MCF 10A (cell line): Measurements from ENCODE around the gene TMC8. TPM values are rescaled to one million over a fixed set of nuclear protein-coding genes. Genes with fewer than 3 reads are reported as not detected.
"Not testable (repeated sequence)": the region's sequence is repeated elsewhere in the genome, so short reads cannot be mapped to it uniquely, and the experiment has no call there.

Experiments
- BruUV-seq: library from RNA; stranded (reverse); fragments of 400-500 nt; replicated peaks from 2 replicates; lab custom pipeline; 2021; lab: Mats Ljungman, UMichigan
- CTCF ChIA-PET: fragments of 300-600 bp; sonication (Branson Sonifier 250); formaldehyde crosslinking; extraction: SDS; loops from one replicate; lab custom pipeline; 2021; ENCODE audit warnings: antibody characterized with exemption, inconsistent platforms; lab: Yijun Ruan, JAX
- POLR2A ChIA-PET: fragments of 300-600, 350-650 bp; sonication (Branson Sonifier 250); formaldehyde crosslinking; extraction: SDS; loops from one replicate; lab custom pipeline; 2020; ENCODE audit warnings: antibody characterized with exemption, inconsistent platforms; lab: Yijun Ruan, JAX
- DNase-seq: peaks from one replicate; pipeline ENCODE4 v3.0.0-alpha.2; 2018; ENCODE audit not compliant: unreplicated experiment
- H3K27ac Mint-ChIP-seq: one replicate; pipeline ENCODE4 v1.8.0; 2022; ENCODE audit warnings: mild to moderate bottlenecking, low read depth, mixed read lengths; ENCODE audit not compliant: unreplicated experiment
- H3K27me3 Mint-ChIP-seq: one replicate; pipeline ENCODE4 v1.8.0; 2022; ENCODE audit warnings: mixed read lengths; ENCODE audit not compliant: insufficient read depth, unreplicated experiment
- H3K36me3 Mint-ChIP-seq: one replicate; pipeline ENCODE4 v1.8.0; 2022; ENCODE audit warnings: mild to moderate bottlenecking, moderate library complexity, mixed read lengths; ENCODE audit not compliant: insufficient read depth, unreplicated experiment
- H3K4me1 Mint-ChIP-seq: one replicate; pipeline ENCODE4 v1.8.0; 2022; ENCODE audit warnings: mixed read lengths; ENCODE audit not compliant: insufficient read depth, unreplicated experiment
- H3K4me3 Mint-ChIP-seq: one replicate; pipeline ENCODE4 v1.8.0; 2022; ENCODE audit warnings: mild to moderate bottlenecking, moderate library complexity, mixed read lengths; ENCODE audit not compliant: unreplicated experiment
- H3K9me3 Mint-ChIP-seq: one replicate; pipeline ENCODE4 v1.8.0; 2022; ENCODE audit warnings: mixed read lengths; ENCODE audit not compliant: unreplicated experiment
- intact Hi-C: fragments of 100-400 bp; cut with micrococcal nuclease; formaldehyde crosslinking; loops from 2 replicates; pipeline ENCODE4 v1.14.1; 2022
- total RNA-seq: library from RNA; stranded (reverse); gene quantifications from 2 replicates; pipeline ENCODE4 v1.2.3, GENCODE V29; 2022
- TF ChIP-seq, protein P1 (sequence below): fragments of 200-600 bp; IDR thresholded peaks from one replicate; pipeline ENCODE4 v1.8.0; 2022; ENCODE audit warnings: antibody characterized with exemption, mild to moderate bottlenecking; ENCODE audit not compliant: unreplicated experiment

The TMC8 gene
- total RNA-seq, 1 experiment from 2014 or later: not detected

DNA sequence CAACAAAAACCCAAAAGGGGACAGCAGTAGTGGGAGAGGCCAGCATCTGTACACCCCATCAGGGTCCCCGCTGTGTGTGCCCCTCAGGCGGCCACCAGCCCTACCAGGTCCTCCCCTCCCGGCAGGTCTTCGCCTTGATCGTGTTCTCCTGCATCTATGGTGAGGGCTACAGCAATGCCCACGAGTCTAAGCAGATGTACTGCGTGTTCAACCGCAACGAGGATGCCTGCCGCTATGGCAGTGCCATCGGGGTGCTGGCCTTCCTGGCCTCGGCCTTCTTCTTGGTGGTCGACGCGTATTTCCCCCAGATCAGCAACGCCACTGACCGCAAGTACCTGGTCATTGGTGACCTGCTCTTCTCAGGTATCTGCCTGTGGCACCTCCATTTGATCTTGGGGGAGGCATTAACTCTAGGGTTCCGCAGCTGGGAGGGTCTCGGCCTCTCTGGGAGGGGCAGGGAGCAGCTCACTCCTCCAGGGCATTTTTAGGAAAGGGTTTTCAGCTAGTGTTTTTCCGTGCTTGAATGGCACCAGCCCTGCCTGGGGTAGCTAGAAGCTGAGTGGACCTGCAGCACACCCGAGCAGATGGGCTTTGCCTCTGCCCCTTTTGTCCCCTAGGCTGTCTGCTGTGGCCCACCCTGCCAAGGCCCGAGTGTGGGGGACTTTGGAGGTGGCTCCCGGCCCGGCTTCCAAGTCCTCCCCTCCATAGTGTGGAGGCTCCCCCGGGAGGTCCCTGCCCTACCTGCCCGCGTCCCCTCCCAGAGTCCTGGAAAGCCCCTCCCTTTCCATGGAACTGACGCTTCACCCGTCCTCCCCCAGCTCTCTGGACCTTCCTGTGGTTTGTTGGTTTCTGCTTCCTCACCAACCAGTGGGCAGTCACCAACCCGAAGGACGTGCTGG, 40.4 kb downstream of the TMC8 start:
- Mint-ChIP-seq H3K36me3 (peaks cover 18% of the 10 kb centered on the region), H3K4me1 (peaks cover 11% of the 10 kb centered on the region), H3K27ac (no peak overlapping the region), H3K4me3 (no peak overlapping the region), H3K9me3 (no peaks in the 10 kb centered on the region), H3K27me3 (no peaks in the 10 kb centered on the region)
- TF ChIP-seq, protein P1, sequence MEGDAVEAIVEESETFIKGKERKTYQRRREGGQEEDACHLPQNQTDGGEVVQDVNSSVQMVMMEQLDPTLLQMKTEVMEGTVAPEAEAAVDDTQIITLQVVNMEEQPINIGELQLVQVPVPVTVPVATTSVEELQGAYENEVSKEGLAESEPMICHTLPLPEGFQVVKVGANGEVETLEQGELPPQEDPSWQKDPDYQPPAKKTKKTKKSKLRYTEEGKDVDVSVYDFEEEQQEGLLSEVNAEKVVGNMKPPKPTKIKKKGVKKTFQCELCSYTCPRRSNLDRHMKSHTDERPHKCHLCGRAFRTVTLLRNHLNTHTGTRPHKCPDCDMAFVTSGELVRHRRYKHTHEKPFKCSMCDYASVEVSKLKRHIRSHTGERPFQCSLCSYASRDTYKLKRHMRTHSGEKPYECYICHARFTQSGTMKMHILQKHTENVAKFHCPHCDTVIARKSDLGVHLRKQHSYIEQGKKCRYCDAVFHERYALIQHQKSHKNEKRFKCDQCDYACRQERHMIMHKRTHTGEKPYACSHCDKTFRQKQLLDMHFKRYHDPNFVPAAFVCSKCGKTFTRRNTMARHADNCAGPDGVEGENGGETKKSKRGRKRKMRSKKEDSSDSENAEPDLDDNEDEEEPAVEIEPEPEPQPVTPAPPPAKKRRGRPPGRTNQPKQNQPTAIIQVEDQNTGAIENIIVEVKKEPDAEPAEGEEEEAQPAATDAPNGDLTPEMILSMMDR: no peak
- ChIA-PET CTCF (interaction anchor here (0.6 kb wide), 1 partner anchor 10 kb away, joined by 3 read pairs; no protein-coding TSS in a partner anchor), POLR2A (interaction anchor here (1.1 kb wide), 2 partner anchors 17 to 29 kb away, joined by 3 to 5 read pairs; no protein-coding TSS in a partner anchor)
- no TSS peak for BruUV-seq
- intact Hi-C loops: no loop called here
- DNase-seq: no peak

DNA sequence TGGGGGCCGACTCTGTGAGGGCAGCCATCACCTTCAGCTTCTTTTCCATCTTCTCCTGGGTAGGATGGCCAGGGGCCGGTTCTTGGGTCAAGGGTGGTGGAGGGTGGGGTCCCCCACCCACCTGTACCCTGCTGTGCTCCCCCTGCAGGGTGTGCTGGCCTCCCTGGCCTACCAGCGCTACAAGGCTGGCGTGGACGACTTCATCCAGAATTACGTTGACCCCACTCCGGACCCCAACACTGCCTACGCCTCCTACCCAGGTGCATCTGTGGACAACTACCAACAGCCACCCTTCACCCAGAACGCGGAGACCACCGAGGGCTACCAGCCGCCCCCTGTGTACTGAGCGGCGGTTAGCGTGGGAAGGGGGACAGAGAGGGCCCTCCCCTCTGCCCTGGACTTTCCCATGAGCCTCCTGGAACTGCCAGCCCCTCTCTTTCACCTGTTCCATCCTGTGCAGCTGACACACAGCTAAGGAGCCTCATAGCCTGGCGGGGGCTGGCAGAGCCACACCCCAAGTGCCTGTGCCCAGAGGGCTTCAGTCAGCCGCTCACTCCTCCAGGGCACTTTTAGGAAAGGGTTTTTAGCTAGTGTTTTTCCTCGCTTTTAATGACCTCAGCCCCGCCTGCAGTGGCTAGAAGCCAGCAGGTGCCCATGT, 41.1 kb downstream of the TMC8 start:
- intact Hi-C loops, H3K4me3 Mint-ChIP-seq, BruUV-seq, H3K9me3 Mint-ChIP-seq, DNase-seq, H3K27me3 Mint-ChIP-seq, H3K27ac Mint-ChIP-seq: not testable (repeated sequence)
- H3K4me1 Mint-ChIP-seq: peaks cover 11% of the 10 kb centered on the region
- peaks cover 18% of the 10 kb centered on the region for H3K36me3 Mint-ChIP-seq
- ChIA-PET CTCF (interaction anchor here (0.8 kb wide), 1 partner anchor 58 kb away, joined by 3 read pairs; no protein-coding TSS in a partner anchor), POLR2A (interaction anchor here (1.1 kb wide), 2 partner anchors 16 to 30 kb away, joined by 3 to 5 read pairs; no protein-coding TSS in a partner anchor)

DNA sequence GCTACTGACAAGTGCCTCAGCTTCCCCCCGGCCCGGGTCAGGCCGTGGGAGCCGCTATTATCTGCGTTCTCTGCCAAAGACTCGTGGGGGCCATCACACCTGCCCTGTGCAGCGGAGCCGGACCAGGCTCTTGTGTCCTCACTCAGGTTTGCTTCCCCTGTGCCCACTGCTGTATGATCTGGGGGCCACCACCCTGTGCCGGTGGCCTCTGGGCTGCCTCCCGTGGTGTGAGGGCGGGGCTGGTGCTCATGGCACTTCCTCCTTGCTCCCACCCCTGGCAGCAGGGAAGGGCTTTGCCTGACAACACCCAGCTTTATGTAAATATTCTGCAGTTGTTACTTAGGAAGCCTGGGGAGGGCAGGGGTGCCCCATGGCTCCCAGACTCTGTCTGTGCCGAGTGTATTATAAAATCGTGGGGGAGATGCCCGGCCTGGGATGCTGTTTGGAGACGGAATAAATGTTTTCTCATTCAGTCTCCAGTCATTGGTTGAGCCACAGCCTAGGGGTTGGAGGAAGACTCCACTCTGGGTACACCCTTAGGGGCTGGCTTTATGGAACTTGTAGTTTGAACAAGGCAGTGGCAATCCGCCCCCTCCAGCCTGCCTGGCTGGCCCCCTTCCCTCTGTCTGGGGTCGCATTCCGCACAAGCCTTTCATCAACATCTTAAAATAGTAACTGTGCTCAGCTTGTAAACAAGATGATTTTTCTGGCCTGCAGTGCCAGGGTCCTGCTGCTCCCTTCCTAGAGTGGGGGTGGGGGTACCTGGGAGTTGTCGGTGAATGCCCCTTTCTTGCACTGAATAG, 41.9 kb downstream of the TMC8 start:
- TF ChIP-seq, protein P1: no peak
- intact Hi-C loops: no loop called here
- no peaks in the 10 kb centered on the region for H3K27me3 Mint-ChIP-seq
- no peaks in the 10 kb centered on the region for H3K9me3 Mint-ChIP-seq
- BruUV-seq: TSS peak; percentile 30
- H3K4me1 Mint-ChIP-seq: peaks cover 11% of the 10 kb centered on the region
- H3K4me3 Mint-ChIP-seq: no peak overlapping the region
- ChIA-PET POLR2A (interaction anchor here (0.8 to 1.1 kb wide), 2 partner anchors 14 to 30 kb away, joined by 4 to 5 read pairs; partner anchors contain the start of gene TK1), CTCF (interaction anchor here (0.6 to 1.1 kb wide), 3 partner anchors 53 to 59 kb away, joined by 3 to 4 read pairs (median 3); no protein-coding TSS in a partner anchor)
- no peak overlapping the region for H3K27ac Mint-ChIP-seq
- no peak for DNase-seq
- H3K36me3 Mint-ChIP-seq: peaks cover 24% of the 10 kb centered on the region

- TF ChIP-seq, protein P1: no peak
- Mint-ChIP-seq H3K27me3 (no peaks in the 10 kb centered on the region), H3K27ac (no peak overlapping the region), H3K36me3 (peaks cover 24% of the 10 kb centered on the region), H3K4me3 (no peak overlapping the region), H3K4me1 (peaks cover 11% of the 10 kb centered on the region), H3K9me3 (no peaks in the 10 kb centered on the region)
- ChIA-PET CTCF (interaction anchor here (1.0 to 1.1 kb wide), 2 partner anchors 54 to 66 kb away, joined by 3 read pairs; no protein-coding TSS in a partner anchor), POLR2A (interaction anchor here (0.8 kb wide), 1 partner anchor 13 kb away, joined by 4 read pairs; the partner anchor contains the start of gene TK1)
- BruUV-seq: no TSS peak
- intact Hi-C loops: no loop called here
- no peak for DNase-seq
Measured at GRCh38 chr17:78173097-78173715, 42.6 kb downstream of the TMC8 start.
